ENCODE data around the gene OR2AG2.

OR2AG2 gene

GRCh38 chr11:6717426-6717825 is 54.4 kb downstream of the OR2AG2 start:
- DNase-seq (ENCODE audit: low read depth) = no peak
- no peak for TF ChIP-seq CTCF (conservative IDR thresholded peaks at IDR 0.05; ENCODE audit: low read depth, low read length)
- no peak overlapping the region for H3K4me3 ChIP-seq (ENCODE audit: low read depth, low read length)
